PC-9 (cell line): ENCODE data around the gene BRINP3.

Source experiments
- EZH2 ChIP-seq: fragments of 200-600 bp; sonication (generic); IDR thresholded peaks from 2 replicates; pipeline ENCODE4 v1.8.0; 2017; ENCODE audit warnings: antibody characterized with exemption, low read depth
- TF ChIP-seq, protein P1 (sequence below): fragments of 200-600 bp; sonication (generic); conservative IDR thresholded peaks from 2 replicates; pipeline ENCODE4 v1.6.1; 2017; ENCODE audit warnings: mixed run types, antibody characterized with exemption, mild to moderate bottlenecking, moderate library complexity

DNA sequence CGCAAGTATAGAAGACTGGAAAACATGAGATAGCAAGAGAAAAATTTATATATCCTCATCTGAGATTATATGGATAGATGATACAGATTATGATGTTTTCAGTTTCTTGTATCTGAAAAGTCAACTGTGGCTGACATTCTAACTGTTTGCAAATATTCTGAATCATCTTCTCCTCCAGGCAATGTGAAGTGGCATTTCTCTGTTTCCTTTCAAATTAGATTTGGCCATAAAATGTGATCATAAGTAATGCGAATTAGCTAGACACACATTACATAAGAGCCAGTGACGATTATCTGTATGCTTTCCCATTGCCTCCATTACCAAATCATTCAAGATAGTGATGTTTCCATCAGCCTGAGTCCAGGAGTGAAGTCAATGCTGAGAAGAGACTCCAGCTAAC lies 265.2 kb downstream of the BRINP3 start:
- TF ChIP-seq EZH2 = no peak
- TF ChIP-seq, protein P1, sequence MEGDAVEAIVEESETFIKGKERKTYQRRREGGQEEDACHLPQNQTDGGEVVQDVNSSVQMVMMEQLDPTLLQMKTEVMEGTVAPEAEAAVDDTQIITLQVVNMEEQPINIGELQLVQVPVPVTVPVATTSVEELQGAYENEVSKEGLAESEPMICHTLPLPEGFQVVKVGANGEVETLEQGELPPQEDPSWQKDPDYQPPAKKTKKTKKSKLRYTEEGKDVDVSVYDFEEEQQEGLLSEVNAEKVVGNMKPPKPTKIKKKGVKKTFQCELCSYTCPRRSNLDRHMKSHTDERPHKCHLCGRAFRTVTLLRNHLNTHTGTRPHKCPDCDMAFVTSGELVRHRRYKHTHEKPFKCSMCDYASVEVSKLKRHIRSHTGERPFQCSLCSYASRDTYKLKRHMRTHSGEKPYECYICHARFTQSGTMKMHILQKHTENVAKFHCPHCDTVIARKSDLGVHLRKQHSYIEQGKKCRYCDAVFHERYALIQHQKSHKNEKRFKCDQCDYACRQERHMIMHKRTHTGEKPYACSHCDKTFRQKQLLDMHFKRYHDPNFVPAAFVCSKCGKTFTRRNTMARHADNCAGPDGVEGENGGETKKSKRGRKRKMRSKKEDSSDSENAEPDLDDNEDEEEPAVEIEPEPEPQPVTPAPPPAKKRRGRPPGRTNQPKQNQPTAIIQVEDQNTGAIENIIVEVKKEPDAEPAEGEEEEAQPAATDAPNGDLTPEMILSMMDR = no peak
